ENCODE measurements around the gene DDX43. TPM values are rescaled to one million over a fixed set of nuclear protein-coding genes. Genes with fewer than 3 reads are reported as not detected.

DDX43 gene
- total RNA-seq, 1 experiment from 2014 or later, result not detected

- ChIA-PET RAD21 (ENCODE audit: low non-redundant PET in 1 of 2, low total read pairs in 2 of 2, uncharacterized antibody in 2 of 2, unreplicated experiment in 2 of 2) (no interaction called here), CTCF (no interaction called here), POLR2A (interaction anchor here (2.0 kb wide), 1 partner anchor 71 kb away, joined by 7 read pairs; no protein-coding TSS in a partner anchor)
- H3K4me3 ChIP-seq (replicated peaks in 1 of 2; ENCODE audit: low read depth in 1 of 2, low read length in 2 of 2), result no peak overlapping the region
- H3K36me3 ChIP-seq (ENCODE audit: control insufficient read depth in 1 of 2, insufficient read depth in 2 of 2, low read length in 2 of 2), result peaks cover 0 to 3% of the 10 kb centered on the region in 2 experiments; a peak in 1 of 4 replicates
- H4K20me1 ChIP-seq (ENCODE audit: insufficient read depth), result no peaks in the 10 kb centered on the region
- H3K27me3 ChIP-seq (ENCODE audit: insufficient read depth, low read length), result no peaks in the 10 kb centered on the region
- H3K9ac ChIP-seq (ENCODE audit: low read length), result no peak overlapping the region
- TF ChIP-seq REST (IDR thresholded peaks at IDR 0.05; ENCODE audit: low read depth) (no peak), POLR2AphosphoS5 (IDR thresholded peaks at IDR 0.05; ENCODE audit: low read depth, low read length) (no peak), RAD21 (IDR thresholded peaks at IDR 0.05; ENCODE audit: low read depth) (no peak), TCF7L2 (IDR thresholded peaks at IDR 0.05; ENCODE audit: borderline replicate concordance, extremely low read depth, insufficient read depth, insufficient read length) (no peak), EGR1 (IDR thresholded peaks at IDR 0.05; ENCODE audit: low read depth) (no peak), EZH2 (IDR thresholded peaks at IDR 0.05) (no peak), YY1 (IDR thresholded peaks at IDR 0.05; ENCODE audit: extremely low read depth, insufficient replicate concordance, low read depth, low read length) (no peak), POLR2A (IDR thresholded peaks at IDR 0.05; ENCODE audit: borderline replicate concordance, extremely low read depth, insufficient read depth, insufficient read length) (no peak), SP1 (IDR thresholded peaks at IDR 0.05; ENCODE audit: low read depth) (no peak)
- TF ChIP-seq, protein P1, sequence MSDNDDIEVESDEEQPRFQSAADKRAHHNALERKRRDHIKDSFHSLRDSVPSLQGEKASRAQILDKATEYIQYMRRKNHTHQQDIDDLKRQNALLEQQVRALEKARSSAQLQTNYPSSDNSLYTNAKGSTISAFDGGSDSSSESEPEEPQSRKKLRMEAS (IDR thresholded peaks at IDR 0.05), result no peak
- TF ChIP-seq, protein P2, sequence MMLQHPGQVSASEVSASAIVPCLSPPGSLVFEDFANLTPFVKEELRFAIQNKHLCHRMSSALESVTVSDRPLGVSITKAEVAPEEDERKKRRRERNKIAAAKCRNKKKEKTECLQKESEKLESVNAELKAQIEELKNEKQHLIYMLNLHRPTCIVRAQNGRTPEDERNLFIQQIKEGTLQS (IDR thresholded peaks at IDR 0.05), result no peak
- TF ChIP-seq, protein P3, sequence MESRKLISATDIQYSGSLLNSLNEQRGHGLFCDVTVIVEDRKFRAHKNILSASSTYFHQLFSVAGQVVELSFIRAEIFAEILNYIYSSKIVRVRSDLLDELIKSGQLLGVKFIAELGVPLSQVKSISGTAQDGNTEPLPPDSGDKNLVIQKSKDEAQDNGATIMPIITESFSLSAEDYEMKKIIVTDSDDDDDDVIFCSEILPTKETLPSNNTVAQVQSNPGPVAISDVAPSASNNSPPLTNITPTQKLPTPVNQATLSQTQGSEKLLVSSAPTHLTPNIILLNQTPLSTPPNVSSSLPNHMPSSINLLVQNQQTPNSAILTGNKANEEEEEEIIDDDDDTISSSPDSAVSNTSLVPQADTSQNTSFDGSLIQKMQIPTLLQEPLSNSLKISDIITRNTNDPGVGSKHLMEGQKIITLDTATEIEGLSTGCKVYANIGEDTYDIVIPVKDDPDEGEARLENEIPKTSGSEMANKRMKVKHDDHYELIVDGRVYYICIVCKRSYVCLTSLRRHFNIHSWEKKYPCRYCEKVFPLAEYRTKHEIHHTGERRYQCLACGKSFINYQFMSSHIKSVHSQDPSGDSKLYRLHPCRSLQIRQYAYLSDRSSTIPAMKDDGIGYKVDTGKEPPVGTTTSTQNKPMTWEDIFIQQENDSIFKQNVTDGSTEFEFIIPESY (IDR thresholded peaks at IDR 0.05; ENCODE audit: extremely low read depth, insufficient replicate concordance, low read length), result no peak
- no peaks in the 10 kb centered on the region for H3K9me2 ChIP-seq (ENCODE audit: insufficient read depth)
- BruUV-seq (replicated peaks), result no TSS peak
- no peak overlapping the region for H3K27ac ChIP-seq (ENCODE audit: low read depth, low read length)
- no peak overlapping the region for H2AFZ ChIP-seq (ENCODE audit: low read depth, low read length, poor library complexity, severe bottlenecking)
- peaks cover 0 to 10% of the 10 kb centered on the region in 2 experiments; a peak in 1 of 4 replicates for H3K4me1 ChIP-seq (ENCODE audit: control insufficient read depth in 1 of 2, insufficient read depth in 2 of 2, low read length in 2 of 2)
- DNase-seq (ENCODE audit: low read depth, low spot score), result no peak
- no peak for ATAC-seq
- intact Hi-C loops (cut with micrococcal nuclease), result no loop called here
- H3K9me3 ChIP-seq (ENCODE audit: control insufficient read depth in 1 of 2, insufficient read depth in 1 of 2, low read depth in 1 of 2, low read length in 2 of 2), result no peaks in the 10 kb centered on the region
- H3K4me2 ChIP-seq (ENCODE audit: low read length), result no peak overlapping the region
- H3K79me2 ChIP-seq (ENCODE audit: insufficient read depth, low read length), result peaks cover 34% of the 10 kb centered on the region
Observed at GRCh38 chr6:73460056-73460455, 65.4 kb downstream of the DDX43 start.
